AG09319 (cell line): Measurements from ENCODE around the gene PPY.
"Not testable (repeated sequence)": the region's sequence is repeated elsewhere in the genome, so short reads cannot be mapped to it uniquely, and the experiment has no call there.

Source experiments
- DNase-seq: peaks from one replicate; pipeline ENCODE4 v3.0.0-alpha.2; 2010; ENCODE audit warnings: low read depth; ENCODE audit errors: extremely low read depth
- TF ChIP-seq, protein P1 (sequence below): IDR thresholded peaks from 2 replicates; pipeline ENCODE4 v1.5.1; 2011; ENCODE audit warnings: low read depth, mild to moderate bottlenecking, inconsistent platforms, low read length, moderate library complexity

The PPY gene

DNA sequence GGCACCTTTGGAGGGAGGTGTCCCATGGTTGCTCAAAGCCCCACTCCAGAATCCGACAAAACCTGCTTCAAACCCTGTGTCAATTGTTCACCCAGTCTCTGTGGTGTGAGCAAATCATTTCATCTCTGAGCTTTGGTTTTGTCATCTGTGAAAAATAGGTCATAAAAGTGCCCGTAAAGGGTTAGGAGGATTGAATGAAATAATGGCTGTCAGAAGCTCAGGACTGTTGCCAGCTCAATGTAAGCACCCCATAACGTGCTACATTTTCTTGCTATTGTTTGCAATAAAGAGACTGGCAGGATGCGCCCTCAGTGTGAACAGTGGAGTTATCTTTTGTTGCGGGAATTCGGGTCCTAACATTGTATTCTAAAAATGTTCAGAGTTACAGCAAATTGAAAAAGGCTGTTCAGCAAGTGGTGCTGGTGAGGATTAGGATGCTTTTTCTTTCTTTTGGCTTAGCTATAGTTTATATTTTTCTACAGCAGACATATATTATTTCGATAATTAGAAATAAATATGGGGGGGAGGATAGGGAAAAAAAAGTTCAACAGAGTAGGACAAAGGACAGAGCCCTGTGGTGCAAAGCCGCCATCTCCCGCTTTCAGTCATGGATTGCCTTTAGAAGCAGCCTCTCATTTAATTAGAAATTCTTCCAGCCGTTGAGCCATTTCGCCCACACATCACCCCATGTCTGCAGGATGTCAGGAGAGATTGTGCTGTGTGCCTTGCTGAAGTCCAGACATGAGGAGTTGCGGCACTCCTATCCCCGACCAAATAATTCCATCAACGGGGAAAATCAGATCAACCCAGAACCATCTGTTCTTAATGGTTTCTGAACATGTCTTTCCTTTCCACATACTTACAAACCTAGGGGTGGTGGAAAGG, 32.3 kb upstream of the PPY start:
- TF ChIP-seq, protein P1, sequence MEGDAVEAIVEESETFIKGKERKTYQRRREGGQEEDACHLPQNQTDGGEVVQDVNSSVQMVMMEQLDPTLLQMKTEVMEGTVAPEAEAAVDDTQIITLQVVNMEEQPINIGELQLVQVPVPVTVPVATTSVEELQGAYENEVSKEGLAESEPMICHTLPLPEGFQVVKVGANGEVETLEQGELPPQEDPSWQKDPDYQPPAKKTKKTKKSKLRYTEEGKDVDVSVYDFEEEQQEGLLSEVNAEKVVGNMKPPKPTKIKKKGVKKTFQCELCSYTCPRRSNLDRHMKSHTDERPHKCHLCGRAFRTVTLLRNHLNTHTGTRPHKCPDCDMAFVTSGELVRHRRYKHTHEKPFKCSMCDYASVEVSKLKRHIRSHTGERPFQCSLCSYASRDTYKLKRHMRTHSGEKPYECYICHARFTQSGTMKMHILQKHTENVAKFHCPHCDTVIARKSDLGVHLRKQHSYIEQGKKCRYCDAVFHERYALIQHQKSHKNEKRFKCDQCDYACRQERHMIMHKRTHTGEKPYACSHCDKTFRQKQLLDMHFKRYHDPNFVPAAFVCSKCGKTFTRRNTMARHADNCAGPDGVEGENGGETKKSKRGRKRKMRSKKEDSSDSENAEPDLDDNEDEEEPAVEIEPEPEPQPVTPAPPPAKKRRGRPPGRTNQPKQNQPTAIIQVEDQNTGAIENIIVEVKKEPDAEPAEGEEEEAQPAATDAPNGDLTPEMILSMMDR, result no peak
- DNase-seq, result no peak

DNA sequence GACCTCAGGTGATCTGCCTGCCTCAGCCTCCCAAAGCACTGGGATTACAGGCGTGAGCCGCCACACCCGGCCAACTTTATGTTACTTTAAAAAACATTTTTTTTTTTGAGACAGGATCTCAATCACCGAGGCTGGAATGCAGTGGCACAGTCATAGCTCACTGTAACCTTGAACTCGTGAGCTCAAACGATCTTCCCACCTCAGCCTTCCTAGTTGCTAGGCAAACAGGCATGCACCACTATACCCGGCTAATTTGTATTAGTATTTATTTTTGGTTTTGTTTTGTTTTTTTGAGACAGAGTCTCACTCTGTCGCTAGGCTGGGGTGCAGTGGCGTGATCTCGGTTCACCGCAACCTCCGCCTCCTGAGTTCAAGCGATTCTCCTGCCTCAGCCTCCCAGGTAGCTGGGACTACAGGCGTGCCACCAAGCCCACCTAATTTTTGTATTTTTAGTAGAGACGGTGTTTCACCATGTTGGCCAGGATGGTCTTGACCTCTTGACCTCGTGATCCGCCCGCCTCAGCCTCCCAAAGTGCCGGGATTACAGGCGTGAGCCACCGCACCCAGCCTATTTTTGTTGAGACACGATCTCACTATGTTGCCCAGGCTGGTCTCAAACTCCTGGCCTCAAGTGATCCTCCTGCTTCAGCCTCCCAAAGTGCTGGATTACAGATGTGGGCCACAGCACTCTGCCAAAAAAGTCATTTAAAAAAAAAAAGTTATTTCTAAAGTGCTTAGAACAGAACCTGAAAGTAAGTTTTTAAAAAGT, 30.4 kb upstream of the PPY start:
- DNase-seq, result not testable (repeated sequence)

- not testable (repeated sequence) for DNase-seq
These were observed 29.2 kb upstream of the PPY start for GRCh38 chr17:43971436-43971835.

GRCh38 chr17:43970366-43970765, 28.1 kb upstream of the PPY start:
- DNase-seq, result no peak
- TF ChIP-seq, protein P1, result no peak

GRCh38 chr17:43967251-43967875, 25.1 kb upstream of the PPY start:
- TF ChIP-seq, protein P1, result no peak
- DNase-seq, result no peak

- no peak for DNase-seq
These were observed 24.0 kb upstream of the PPY start for GRCh38 chr17:43966276-43966675.

DNA sequence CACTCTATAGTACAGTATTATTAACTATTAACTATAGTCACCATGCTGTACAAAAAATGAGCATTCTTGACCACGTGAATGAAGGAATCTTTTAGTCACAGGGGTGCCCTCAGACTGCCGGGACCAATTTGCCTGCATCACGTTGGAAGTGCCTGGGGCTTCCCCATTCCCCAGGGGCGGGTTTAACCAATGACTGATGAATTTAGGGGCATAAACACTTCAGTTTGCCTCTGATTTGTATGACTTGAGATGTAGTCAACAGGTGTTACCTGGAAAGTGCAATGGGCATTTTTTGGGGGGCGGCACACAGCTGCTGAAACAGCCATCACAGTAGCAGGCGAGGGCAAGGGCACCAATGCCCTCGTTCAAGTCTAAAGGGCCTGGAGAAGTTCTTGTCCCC, 20.2 kb upstream of the PPY start:
- TF ChIP-seq, protein P1, result no peak
- DNase-seq, result no peak

More at GRCh38 chr17:43966276-43966675, 24.0 kb upstream of the PPY start:
- TF ChIP-seq, protein P1, result no peak

DNA sequence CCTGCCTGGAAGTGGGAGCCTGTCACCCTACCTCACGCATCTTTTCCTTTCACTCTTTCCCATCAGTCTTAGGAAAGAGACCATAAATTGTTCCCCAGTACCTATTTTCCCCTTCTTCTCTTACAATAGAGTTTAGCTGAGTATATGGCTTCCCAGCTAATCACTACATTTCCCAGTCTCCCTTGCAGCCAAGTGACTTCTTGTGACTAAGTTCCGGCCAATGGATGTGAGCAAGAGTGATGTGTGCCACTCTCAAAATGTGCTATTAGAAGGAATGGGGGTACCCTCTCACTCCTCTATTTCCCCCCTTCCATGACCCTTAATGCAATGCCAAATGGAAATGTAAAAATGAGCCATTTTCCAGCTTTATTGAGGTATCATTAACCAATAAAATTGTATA, 19.7 kb upstream of the PPY start:
- no peak for DNase-seq
- TF ChIP-seq, protein P1, result no peak

DNA sequence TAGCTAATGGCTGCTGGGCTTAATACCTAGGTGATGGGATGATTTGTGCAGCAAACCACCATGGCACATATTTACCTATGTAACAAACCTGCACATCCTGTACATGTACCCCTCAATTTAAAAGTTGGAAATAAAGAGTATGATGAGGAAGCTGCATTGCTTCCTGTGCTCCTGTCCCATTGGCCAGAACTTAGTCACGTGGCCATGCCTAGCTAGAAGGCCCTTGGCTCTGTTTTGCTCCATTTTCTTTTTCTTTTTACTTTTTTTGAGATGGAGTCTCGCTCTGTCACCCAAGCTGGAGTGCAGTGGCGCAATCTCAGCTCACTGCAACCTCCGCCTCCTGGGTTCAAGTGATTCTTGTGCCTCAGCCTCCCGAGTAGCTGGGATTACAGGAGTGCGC, 19.0 kb upstream of the PPY start:
- DNase-seq, result not testable (repeated sequence)
